ENCODE data around the gene TBC1D14. TPM values are rescaled to one million over a fixed set of nuclear protein-coding genes. Genes with fewer than 3 reads are reported as not detected.

TBC1D14 gene
- polyA plus RNA-seq, 1 of the 3 experiments (the other 2 are of a cell fraction), result 39.5 TPM

GRCh38 chr4:6916587-6917460 is 7.2 kb downstream of the TBC1D14 start:
- no peaks in the 10 kb centered on the region for H3K9me3 ChIP-seq
- H3K4me3 ChIP-seq (ENCODE audit: low read depth in 2 of 2, low read length in 1 of 2), result no peak overlapping the region
- no peaks in the 10 kb centered on the region for H3K9me2 ChIP-seq
- WGBS (ENCODE audit: low lambda C conversion rate), result 74% methylated on average over 15 of the region's 15 CpGs
- CTCF ChIA-PET, result interaction anchor here (0.7 to 1.9 kb wide), 12 partner anchors 10 to 196 kb away, joined by 3 to 10 read pairs (median 3); no protein-coding TSS in a partner anchor
- H3K79me2 ChIP-seq (ENCODE audit: insufficient read depth), result 0 out of 2 replicates have a peak, but pooled peaks cover 12% of the 10 kb centered on the region
- H3K36me3 ChIP-seq (replicated peaks in 1 of 2; ENCODE audit: control insufficient read depth in 1 of 2, insufficient read depth in 2 of 2, low read length in 1 of 2), result no peaks in the 10 kb centered on the region
- no peak overlapping the region for H2AFZ ChIP-seq (ENCODE audit: low read depth)
- H3K4me2 ChIP-seq, result 0 out of 2 replicates have a peak overlapping the region, but pooled peaks have one; percentile 3
- H3K27ac ChIP-seq (ENCODE audit: low read depth in 2 of 2, low read length in 1 of 2), result peak overlapping the region in 1 of 2 experiments; percentile 6; a peak in 1 of 4 replicates
- TF ChIP-seq TCF12 (IDR thresholded peaks at IDR 0.05) (peak; percentile 37; the same call in 1 of the 2 replicates), FOSL2 (IDR thresholded peaks at IDR 0.05; ENCODE audit: borderline replicate concordance, low read depth) (peak; percentile 29; the same call in 1 of the 2 replicates), CHD2 (IDR thresholded peaks at IDR 0.05; ENCODE audit: low read length, partially characterized antibody) (no peak)
- POLR2A ChIA-PET, result interaction anchor here (1.1 kb wide), 1 partner anchor 8 kb away, joined by 5 read pairs; no protein-coding TSS in a partner anchor
- H3K9ac ChIP-seq, result no peak overlapping the region
- H3F3A ChIP-seq (replicated peaks; ENCODE audit: insufficient read depth), result no peaks in the 10 kb centered on the region
- DNase-seq, result no peak
- no peaks in the 10 kb centered on the region for H3K27me3 ChIP-seq (ENCODE audit: insufficient read depth)
- H4K20me1 ChIP-seq (ENCODE audit: insufficient read depth), result peaks cover 7% of the 10 kb centered on the region; the same call in 1 of the 2 replicates
- peaks cover 12 to 26% of the 10 kb centered on the region in 2 experiments; a peak in 2 of 4 replicates for H3K4me1 ChIP-seq (ENCODE audit: control insufficient read depth in 1 of 2, insufficient read depth in 2 of 2, low read depth in 1 of 2, low read length in 1 of 2)

- TF ChIP-seq CTCF (IDR thresholded peaks at IDR 0.05) (peak; percentile 48), RFX5 (IDR thresholded peaks at IDR 0.05; ENCODE audit: low read length) (no peak)
- CTCF ChIA-PET, result interaction anchor here (0.7 to 1.9 kb wide), 11 partner anchors 9 to 197 kb away, joined by 3 to 10 read pairs (median 3); no protein-coding TSS in a partner anchor
- H3K4me2 ChIP-seq, result no peak overlapping the region
- H4K20me1 ChIP-seq (ENCODE audit: insufficient read depth), result peaks cover 7% of the 10 kb centered on the region; the same call in 1 of the 2 replicates
- no peaks in the 10 kb centered on the region for H3F3A ChIP-seq (replicated peaks; ENCODE audit: insufficient read depth)
- H2AFZ ChIP-seq (ENCODE audit: low read depth), result no peak overlapping the region
- peak overlapping the region in 1 of 2 experiments; percentile 6; a peak in 1 of 4 replicates for H3K27ac ChIP-seq (ENCODE audit: low read depth in 2 of 2, low read length in 1 of 2)
- H3K36me3 ChIP-seq (replicated peaks in 1 of 2; ENCODE audit: control insufficient read depth in 1 of 2, insufficient read depth in 2 of 2, low read length in 1 of 2), result no peaks in the 10 kb centered on the region
- H3K27me3 ChIP-seq (ENCODE audit: insufficient read depth), result no peaks in the 10 kb centered on the region
- peaks cover 12 to 26% of the 10 kb centered on the region in 2 experiments; a peak in 2 of 4 replicates for H3K4me1 ChIP-seq (ENCODE audit: control insufficient read depth in 1 of 2, insufficient read depth in 2 of 2, low read depth in 1 of 2, low read length in 1 of 2)
- H3K79me2 ChIP-seq (ENCODE audit: insufficient read depth), result 0 out of 2 replicates have a peak, but pooled peaks cover 12% of the 10 kb centered on the region
- H3K9me3 ChIP-seq, result no peaks in the 10 kb centered on the region
- peak; percentile 56 for DNase-seq
- H3K9me2 ChIP-seq, result no peaks in the 10 kb centered on the region
- WGBS (ENCODE audit: low lambda C conversion rate), result 69% methylated on average over 18 of the region's 18 CpGs
- H3K9ac ChIP-seq, result no peak overlapping the region
- H3K4me3 ChIP-seq (ENCODE audit: low read depth in 2 of 2, low read length in 1 of 2), result no peak overlapping the region
- POLR2A ChIA-PET, result interaction anchor here (1.1 kb wide), 1 partner anchor 9 kb away, joined by 5 read pairs; no protein-coding TSS in a partner anchor
Observed at GRCh38 chr4:6917461-6918271, 8.0 kb downstream of the TBC1D14 start.
